ENCODE measurements around the gene STEAP4.

DNA sequence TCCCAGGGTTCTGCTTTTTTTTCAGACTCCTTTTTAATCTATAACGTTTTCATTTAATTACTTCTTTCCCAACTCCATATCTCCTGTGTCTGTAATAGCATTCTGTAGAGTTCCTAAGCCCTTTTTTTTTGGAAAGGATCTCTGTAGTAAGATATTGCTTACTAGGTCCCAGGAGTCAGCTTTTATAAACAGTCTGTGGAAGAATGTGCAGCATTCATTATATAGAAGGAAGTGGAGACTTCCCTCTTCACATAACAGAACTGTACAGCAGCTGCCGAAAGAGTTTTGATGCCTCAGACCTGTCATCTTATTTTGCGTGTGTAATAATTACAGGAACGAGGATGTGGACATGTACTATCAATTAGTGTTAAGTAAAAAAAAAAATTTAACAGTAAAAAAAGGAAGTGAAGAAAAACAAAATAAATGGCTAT is 7.4 kb upstream of the STEAP4 start:
- TF ChIP-seq EP300 (IDR thresholded peaks at IDR 0.05; ENCODE audit: low read depth) (no peak), CTCF (IDR thresholded peaks at IDR 0.05) (no peak), POLR2AphosphoS5 (IDR thresholded peaks at IDR 0.05) (no peak)
